Stimulated activated CD4-positive, alpha-beta T cell treated with anti-CD3 and anti-CD28 coated beads, TNF-alpha, amount 100 ng/mL, for 1 hour (primary cell): ENCODE measurements around the gene ADH1B.
"Not testable (repeated sequence)": the region's sequence is repeated elsewhere in the genome, so short reads cannot be mapped to it uniquely, and the experiment has no call there.

Source experiments
- DNase-seq, 3 donors: peaks; one replicate each; pipeline ENCODE4 v3.0.0-alpha.2; 2020; ENCODE audit warnings: low read depth in 3 of 3, low spot score in 1 of 3

The ADH1B gene

GRCh38 chr4:99321241-99322191 lies at the start of gene ADH1B:
TSS of gene ADH1B (minus strand) at chr4:99321401. CDS start at chr4:99321331, 70 bp downstream.
- no peak for DNase-seq

GRCh38 chr4:99367817-99368216 lies 46.6 kb upstream of the ADH1B start:
- not testable (repeated sequence) for DNase-seq

GRCh38 chr4:99366491-99366890 lies 45.3 kb upstream of the ADH1B start:
- DNase-seq = no peak

- DNase-seq = no peak
These were observed 41.6 kb upstream of the ADH1B start for GRCh38 chr4:99362768-99363167.

- no peak for DNase-seq
These were observed 40.7 kb upstream of the ADH1B start for GRCh38 chr4:99361899-99362275.

GRCh38 chr4:99361268-99361898 lies 40.2 kb upstream of the ADH1B start:
- DNase-seq = no peak

GRCh38 chr4:99359480-99360204 lies 38.4 kb upstream of the ADH1B start:
- no peak for DNase-seq

GRCh38 chr4:99357948-99358347 lies 36.7 kb upstream of the ADH1B start:
- DNase-seq = no peak

GRCh38 chr4:99356992-99357391 lies 35.8 kb upstream of the ADH1B start:
- DNase-seq = no peak

- DNase-seq = not testable (repeated sequence)
These were observed 34.9 kb upstream of the ADH1B start for GRCh38 chr4:99356149-99356548.

GRCh38 chr4:99352602-99353537 lies 31.7 kb upstream of the ADH1B start, which contains the start of gene ADH1C:
TSS of gene ADH1C (minus strand) at chr4:99352746. CDS start at chr4:99352675, 71 bp downstream.
- DNase-seq = no peak

- DNase-seq = no peak
These were observed 30.3 kb upstream of the ADH1B start for GRCh38 chr4:99351487-99351886.

- no peak for DNase-seq
These were observed 28.1 kb upstream of the ADH1B start for GRCh38 chr4:99349338-99349737.

GRCh38 chr4:99342624-99343023 lies 21.4 kb upstream of the ADH1B start:
- not testable (repeated sequence) for DNase-seq

- no peak for DNase-seq
These were observed 20.2 kb upstream of the ADH1B start for GRCh38 chr4:99341426-99341825.

GRCh38 chr4:99339172-99339571 lies 18.0 kb upstream of the ADH1B start:
- no peak for DNase-seq

GRCh38 chr4:99336553-99336952 lies 15.4 kb upstream of the ADH1B start:
- DNase-seq = no peak

- DNase-seq = no peak
These were observed 13.7 kb upstream of the ADH1B start for GRCh38 chr4:99334880-99335279.

GRCh38 chr4:99330648-99331047 lies 9.4 kb upstream of the ADH1B start:
- DNase-seq = no peak

- DNase-seq = no peak
These were observed 8.7 kb upstream of the ADH1B start for GRCh38 chr4:99329876-99330275.
